Endothelial cell of umbilical vein (primary cell): ENCODE measurements around the gene WDR45. TPM values are rescaled to one million over a fixed set of nuclear protein-coding genes. Genes with fewer than 3 reads are reported as not detected.

ENCODE experiments used
- BruUV-seq: library from RNA; stranded (reverse); fragments of 400-500 nt; replicated peaks from 2 replicates; lab custom pipeline; 2021; lab: Mats Ljungman, UMichigan
- CTCF ChIA-PET: fragments of 300-600, 350-600 bp; sonication (Branson Sonifier 250); formaldehyde crosslinking; loops from one replicate; lab custom pipeline; 2021; ENCODE audit warnings: antibody characterized with exemption, inconsistent platforms; lab: Charles Lee
- POLR2A ChIA-PET: fragments of 300-600, 350-600 bp; sonication (Branson Sonifier 250); formaldehyde crosslinking; loops from one replicate; lab custom pipeline; 2021; ENCODE audit warnings: antibody characterized with exemption, inconsistent platforms; lab: Charles Lee
- DNase-seq: peaks from one replicate; pipeline ENCODE4 v3.0.0-alpha.2; 2011; ENCODE audit warnings: low read depth, low spot score
- FAIRE-seq: peaks from 2 replicates; lab custom pipeline; 2011; peaks lifted over from hg19 to GRCh38; lab: Jason Lieb, UNC
- H2AFZ ChIP-seq: 2 replicates; pipeline ENCODE4 v1.6.0; 2012; ENCODE audit warnings: low read depth, low read length, control low read depth, inconsistent platforms
- H3K27ac ChIP-seq: 2 replicates; pipeline ENCODE4 v1.5.1; 2011; ENCODE audit warnings: low read depth, mild to moderate bottlenecking, control low read depth, low read length, moderate library complexity; ENCODE audit not compliant: insufficient read depth
- H3K27me3 ChIP-seq, 2 experiments: 2 replicates each; pipeline versions ENCODE4 v1.6.0 to v1.6.1; 2011; ENCODE audit warnings: low read length in 2 of 2, mixed read lengths in 1 of 2; ENCODE audit not compliant: control insufficient read depth in 2 of 2, insufficient read depth in 2 of 2
- H3K36me3 ChIP-seq, 2 experiments: 2 replicates in 1 of 2; 3 replicates in 1 of 2; pipeline ENCODE4 v1.5.1; 2011; ENCODE audit warnings: low read length in 2 of 2, mild to moderate bottlenecking in 1 of 2, moderate library complexity in 1 of 2; ENCODE audit not compliant: control insufficient read depth in 2 of 2, insufficient read depth in 2 of 2; ENCODE audit errors: extremely low read depth in 1 of 2
- H3K4me1 ChIP-seq: 3 replicates; pipeline ENCODE4 v1.5.1; 2011; ENCODE audit warnings: mild to moderate bottlenecking, low read length; ENCODE audit not compliant: control insufficient read depth, insufficient read depth; ENCODE audit errors: extremely low read depth
- H3K4me2 ChIP-seq: 2 replicates; pipeline ENCODE4 v1.6.1; 2011; ENCODE audit warnings: low read length, control low read depth, mixed read lengths; ENCODE audit not compliant: insufficient read depth
- H3K4me3 ChIP-seq, 3 experiments: fragments of 200-600 bp in 1 of 3; sonication (generic), shearing (Covaris generic) in 1 of 3; replicated peaks in 1 of 3; 2 replicates each; pipeline ENCODE4 v1.5.1; 2011 to 2016; ENCODE audit warnings: control low read depth in 3 of 3, low read length in 3 of 3, mild to moderate bottlenecking in 2 of 3, inconsistent platforms in 1 of 3, low read depth in 1 of 3, moderate library complexity in 1 of 3; ENCODE audit not compliant: insufficient read depth in 1 of 3
- H3K79me2 ChIP-seq: 2 replicates; pipeline ENCODE4 v1.6.0; 2012; ENCODE audit warnings: low read length, inconsistent platforms; ENCODE audit not compliant: control insufficient read depth, insufficient read depth
- H3K9ac ChIP-seq: replicated peaks from 2 replicates; pipeline ENCODE3; 2011; ENCODE audit warnings: low read length, control low read depth; ENCODE audit not compliant: insufficient read depth; ENCODE audit errors: extremely low read depth
- H3K9me1 ChIP-seq: replicated peaks from 3 replicates; pipeline ENCODE4 v1.6.0; 2011; ENCODE audit warnings: mild to moderate bottlenecking, low read length; ENCODE audit not compliant: control insufficient read depth, insufficient read depth; ENCODE audit errors: extremely low read depth
- H3K9me3 ChIP-seq: replicated peaks from 2 replicates; pipeline ENCODE4 v1.5.1; 2012; ENCODE audit warnings: low read length, inconsistent platforms; ENCODE audit not compliant: control insufficient read depth, insufficient read depth
- H4K20me1 ChIP-seq: replicated peaks from 2 replicates; pipeline ENCODE3; 2011; ENCODE audit warnings: mild to moderate bottlenecking, low read length; ENCODE audit not compliant: control insufficient read depth, insufficient read depth; ENCODE audit errors: extremely low read depth
- EZH2 ChIP-seq: IDR thresholded peaks from 2 replicates; pipeline ENCODE4 v1.6.1; 2012; ENCODE audit warnings: borderline replicate concordance, low read depth, mild to moderate bottlenecking, moderate library complexity, low read length, inconsistent platforms; ENCODE audit not compliant: severe bottlenecking
- FOS ChIP-seq: IDR thresholded peaks from 2 replicates; pipeline ENCODE4 v1.6.1; 2011; ENCODE audit warnings: mild to moderate bottlenecking, low read length, moderate library complexity, borderline replicate concordance; ENCODE audit not compliant: insufficient read depth
- GATA2 ChIP-seq: IDR thresholded peaks from 2 replicates; pipeline ENCODE4 v1.7.0; 2011; ENCODE audit warnings: low read depth, mild to moderate bottlenecking, moderate library complexity, mixed read lengths, low read length; ENCODE audit not compliant: insufficient read length, insufficient read depth
- JUN ChIP-seq: IDR thresholded peaks from 2 replicates; pipeline ENCODE4 v1.6.1; 2011; ENCODE audit warnings: borderline replicate concordance, low read depth; ENCODE audit not compliant: insufficient read length, insufficient read depth
- MYC ChIP-seq: IDR thresholded peaks from one replicate; pipeline ENCODE4 v1.6.1; 2011; ENCODE audit warnings: mild to moderate bottlenecking, low read depth, low read length
- POLR2A ChIP-seq: IDR thresholded peaks from 2 replicates; pipeline ENCODE4 v1.6.1; 2012; ENCODE audit warnings: low read depth, mild to moderate bottlenecking, control low read depth, low read length
- POLR2AphosphoS5 ChIP-seq: IDR thresholded peaks from 2 replicates; pipeline ENCODE4 v1.6.1; 2012; ENCODE audit warnings: low read depth, mild to moderate bottlenecking, control low read depth, low read length, moderate library complexity; ENCODE audit not compliant: insufficient read depth
- dilution Hi-C: fragments of 300-500 bp; cut with MboI; formaldehyde crosslinking; loops from one replicate; pipeline ENCODE4 v1.15.0; 2019; ENCODE audit warnings: low sequenced_read_pairs; ENCODE audit not compliant: extremely low pct_ligation_motif_present
- intact Hi-C: fragments of 100-400 bp; cut with micrococcal nuclease; formaldehyde crosslinking; loops from one replicate; pipeline ENCODE4 v1.10.0; 2022
- polyA plus RNA-seq, 4 experiments: library from polyadenylated mRNA; depleted of rRNA in 3 of 4; stranded (reverse) in 3 of 4; unstranded in 1 of 4; fragments of >200 nt; gene quantifications; 2 replicates each; pipeline versions ENCODE4 v1.2.1 to v1.2.3, GENCODE V29; 2011 to 2012; ENCODE audit warnings: missing spikeins in 1 of 4
- total RNA-seq: library from RNA; stranded (reverse); gene quantifications from 2 replicates; pipeline ENCODE4 v1.2.3, GENCODE V29; 2021
- TF ChIP-seq, protein P1 (sequence below): IDR thresholded peaks from 2 replicates; pipeline ENCODE4 v1.6.1; 2011; ENCODE audit not compliant: insufficient read depth, insufficient read length
- TF ChIP-seq, protein P2 (sequence below), 2 donors: IDR thresholded peaks; 1 replicate in 1 of 2; 2 replicates in 1 of 2; pipeline ENCODE4 v1.5.1; 2011; ENCODE audit warnings: low read length in 2 of 2, mild to moderate bottlenecking in 2 of 2, moderate library complexity in 2 of 2, control low read depth in 1 of 2, inconsistent platforms in 1 of 2, low read depth in 1 of 2; ENCODE audit not compliant: insufficient read depth in 1 of 2; ENCODE audit errors: extremely low read depth in 1 of 2

Gene WDR45
- total and polyA plus RNA-seq, 2 donors (not counting 3 experiments of a cell fraction or from before 2014, with no cell fraction given), result 32.2 to 70.4 TPM

DNA sequence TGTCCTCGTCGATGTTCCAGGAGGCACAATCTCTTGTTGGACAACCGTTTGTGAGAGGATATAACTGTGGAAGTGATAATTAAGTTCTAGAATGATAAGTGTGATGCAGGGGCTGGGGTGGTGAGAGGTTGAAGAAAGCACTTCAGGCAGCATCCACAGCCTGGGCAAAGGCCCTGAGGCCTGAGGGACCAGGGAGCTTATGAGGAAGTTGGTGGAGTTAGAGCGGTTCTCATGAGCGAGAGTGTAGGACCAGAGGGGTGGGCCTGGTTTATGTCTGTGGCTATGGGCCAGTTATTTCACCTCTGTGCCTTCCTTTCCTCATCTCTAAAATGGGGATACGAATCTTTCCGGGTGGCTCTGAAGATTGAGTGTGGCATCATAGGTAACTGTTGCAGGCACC is 18.2 kb downstream of the WDR45 start:
- no peak for TF ChIP-seq MYC
- no peak for TF ChIP-seq FOS
- TF ChIP-seq, protein P1, sequence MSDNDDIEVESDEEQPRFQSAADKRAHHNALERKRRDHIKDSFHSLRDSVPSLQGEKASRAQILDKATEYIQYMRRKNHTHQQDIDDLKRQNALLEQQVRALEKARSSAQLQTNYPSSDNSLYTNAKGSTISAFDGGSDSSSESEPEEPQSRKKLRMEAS, result no peak
- TF ChIP-seq EZH2, result no peak
- TF ChIP-seq GATA2, result no peak
- TF ChIP-seq POLR2AphosphoS5, result no peak
- no peak for TF ChIP-seq POLR2A
- TF ChIP-seq, protein P2, sequence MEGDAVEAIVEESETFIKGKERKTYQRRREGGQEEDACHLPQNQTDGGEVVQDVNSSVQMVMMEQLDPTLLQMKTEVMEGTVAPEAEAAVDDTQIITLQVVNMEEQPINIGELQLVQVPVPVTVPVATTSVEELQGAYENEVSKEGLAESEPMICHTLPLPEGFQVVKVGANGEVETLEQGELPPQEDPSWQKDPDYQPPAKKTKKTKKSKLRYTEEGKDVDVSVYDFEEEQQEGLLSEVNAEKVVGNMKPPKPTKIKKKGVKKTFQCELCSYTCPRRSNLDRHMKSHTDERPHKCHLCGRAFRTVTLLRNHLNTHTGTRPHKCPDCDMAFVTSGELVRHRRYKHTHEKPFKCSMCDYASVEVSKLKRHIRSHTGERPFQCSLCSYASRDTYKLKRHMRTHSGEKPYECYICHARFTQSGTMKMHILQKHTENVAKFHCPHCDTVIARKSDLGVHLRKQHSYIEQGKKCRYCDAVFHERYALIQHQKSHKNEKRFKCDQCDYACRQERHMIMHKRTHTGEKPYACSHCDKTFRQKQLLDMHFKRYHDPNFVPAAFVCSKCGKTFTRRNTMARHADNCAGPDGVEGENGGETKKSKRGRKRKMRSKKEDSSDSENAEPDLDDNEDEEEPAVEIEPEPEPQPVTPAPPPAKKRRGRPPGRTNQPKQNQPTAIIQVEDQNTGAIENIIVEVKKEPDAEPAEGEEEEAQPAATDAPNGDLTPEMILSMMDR (IDR thresholded peaks at IDR 0.05; ENCODE audit: extremely low read depth in 1 of 2, insufficient read depth in 1 of 2, low read depth in 1 of 2, low read length in 2 of 2), result no peak
- TF ChIP-seq JUN, result no peak
- no peak for DNase-seq
- H3K27ac ChIP-seq, result no peak overlapping the region
- no peak overlapping the region for H3K4me3 ChIP-seq
- no peak for FAIRE-seq
- intact Hi-C loops (no loop called here), dilution Hi-C loops (no loop called here)
- H3K79me2 ChIP-seq, result no peaks in the 10 kb centered on the region
- no peak overlapping the region for H3K4me2 ChIP-seq
- ChIA-PET CTCF (interaction anchor here (0.6 kb wide), 1 partner anchor 52 kb away, joined by 3 read pairs; no protein-coding TSS in a partner anchor), POLR2A (no interaction called here)
- peaks cover 0 to 2% of the 10 kb centered on the region in 2 experiments for H3K36me3 ChIP-seq
- H3K9ac ChIP-seq, result no peak overlapping the region
- no peak overlapping the region for H2AFZ ChIP-seq
- no TSS peak for BruUV-seq
- no peaks in the 10 kb centered on the region for H3K9me3 ChIP-seq
- no peaks in the 10 kb centered on the region for H3K9me1 ChIP-seq
- H4K20me1 ChIP-seq, result no peaks in the 10 kb centered on the region
- H3K4me1 ChIP-seq, result peaks cover 8% of the 10 kb centered on the region
- no peaks in the 10 kb centered on the region for H3K27me3 ChIP-seq
